Common myeloid progenitor, CD34-positive (primary cell): Measurements from ENCODE around the gene TBPL2.

Experiments
- CTCF ChIA-PET: fragments of 350-600 bp; sonication (Branson Sonifier 250); formaldehyde crosslinking; loops from one replicate; lab custom pipeline; 2021; ENCODE audit warnings: antibody characterized with exemption; lab: Charles Lee
- POLR2A ChIA-PET: fragments of 350-600 bp; sonication (Branson Sonifier 250); formaldehyde crosslinking; loops from one replicate; lab custom pipeline; 2021; ENCODE audit warnings: antibody characterized with exemption; lab: Charles Lee
- DNase-seq, 3 donors: peaks; one replicate each; pipeline versions ENCODE4 v3.0.0 to v3.0.0-alpha.2; 2013
- H3K27ac ChIP-seq, 2 experiments: 1 replicate in 1 of 2; 2 replicates in 1 of 2; pipeline ENCODE4 v1.7.0; 2013; ENCODE audit warnings: inconsistent platforms in 2 of 2, low read length in 2 of 2, mild to moderate bottlenecking in 2 of 2, low read depth in 1 of 2, moderate library complexity in 1 of 2; ENCODE audit not compliant: severe bottlenecking in 2 of 2, insufficient read depth in 1 of 2, poor library complexity in 1 of 2
- H3K27me3 ChIP-seq, 5 experiments: replicated peaks in 2 of 5; 1 replicate in 3 of 5; 2 replicates in 2 of 5; pipeline versions ENCODE4 v1.6.1 to v1.7.0; 2013; ENCODE audit warnings: low read length in 4 of 5, mild to moderate bottlenecking in 2 of 5, moderate library complexity in 2 of 5, inconsistent platforms in 1 of 5; ENCODE audit not compliant: insufficient read depth in 5 of 5, control insufficient read depth in 4 of 5
- H3K36me3 ChIP-seq, 4 experiments: 1 replicate in 2 of 4; 2 replicates in 2 of 4; pipeline versions ENCODE4 v1.6.1 to v1.7.0; 2013; ENCODE audit warnings: low read length in 3 of 4, control low read depth in 1 of 4, mild to moderate bottlenecking in 1 of 4; ENCODE audit not compliant: control insufficient read depth in 4 of 4, insufficient read depth in 4 of 4
- H3K4me1 ChIP-seq, 4 experiments: 1 replicate in 3 of 4; 2 replicates in 1 of 4; pipeline versions ENCODE4 v1.6.1 to v1.7.1; 2013; ENCODE audit warnings: low read length in 3 of 4, mild to moderate bottlenecking in 3 of 4, control low read depth in 1 of 4, inconsistent platforms in 1 of 4, moderate library complexity in 1 of 4; ENCODE audit not compliant: control insufficient read depth in 4 of 4, insufficient read depth in 4 of 4; ENCODE audit errors: control extremely low read depth in 1 of 4
- H3K4me3 ChIP-seq, 7 experiments: 1 replicate in 4 of 7; 2 replicates in 3 of 7; pipeline versions ENCODE4 v1.5.1 to v1.7.0; 2013; ENCODE audit warnings: mild to moderate bottlenecking in 7 of 7, low read length in 6 of 7, moderate library complexity in 6 of 7, inconsistent platforms in 2 of 7, low read depth in 2 of 7, control low read depth in 1 of 7; ENCODE audit not compliant: insufficient read depth in 4 of 7, control insufficient read depth in 1 of 7; ENCODE audit errors: extremely low read depth in 1 of 7
- H3K9me3 ChIP-seq, 5 experiments: 1 replicate in 4 of 5; 2 replicates in 1 of 5; pipeline versions ENCODE4 v1.6.1 to v1.7.1; 2013; ENCODE audit warnings: low read length in 4 of 5, mild to moderate bottlenecking in 2 of 5, inconsistent platforms in 1 of 5, low read depth in 1 of 5, moderate library complexity in 1 of 5; ENCODE audit not compliant: control insufficient read depth in 4 of 5, insufficient read depth in 2 of 5; ENCODE audit errors: control extremely low read depth in 1 of 5
- WGBS: methylation state at CpG from one replicate; pipeline ENCODE4 v1.1.5; 2013; ENCODE audit not compliant: insufficient coverage; 5-methylcytosine and 5-hydroxymethylcytosine counted together

TBPL2 gene

DNA sequence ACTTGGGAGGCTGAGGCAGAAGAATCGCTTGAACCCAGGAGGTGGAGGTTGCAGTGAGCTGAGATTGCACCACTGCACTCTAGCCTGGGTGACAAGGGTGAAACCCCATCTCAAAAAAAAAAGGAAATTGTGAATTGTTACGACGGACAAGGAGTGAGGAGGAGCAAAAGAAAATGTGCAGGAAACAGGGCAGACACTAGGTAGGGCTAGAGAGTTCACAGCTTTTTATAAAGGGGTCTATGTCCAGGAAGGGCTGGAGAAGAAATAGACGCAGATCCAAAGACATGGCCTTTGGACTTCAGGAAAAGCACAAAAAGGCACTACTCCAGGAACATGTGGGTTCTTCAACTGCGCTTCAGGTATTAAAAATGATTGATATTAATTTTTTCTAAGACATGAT is 63.2 kb downstream of the TBPL2 start:
- H3K27ac ChIP-seq, result no peak overlapping the region
- H3K4me1 ChIP-seq, result no peaks in the 10 kb centered on the region
- no peak overlapping the region for H3K4me3 ChIP-seq
- no peak for DNase-seq
- H3K9me3 ChIP-seq, result no peaks in the 10 kb centered on the region
- ChIA-PET CTCF (interaction anchor here (0.5 to 1.1 kb wide), 3 partner anchors 11 to 58 kb away, joined by 3 to 4 read pairs (median 3); no protein-coding TSS in a partner anchor), POLR2A (interaction anchor here (0.6 kb wide), 1 partner anchor 956 kb away, joined by 3 read pairs; no protein-coding TSS in a partner anchor)
- no peaks in the 10 kb centered on the region for H3K27me3 ChIP-seq
- H3K36me3 ChIP-seq, result peaks cover 11 to 75% (median 33%) of the 10 kb centered on the region in 4 experiments
- WGBS, result 90% methylated on average over 3 of the region's 5 CpGs

DNA sequence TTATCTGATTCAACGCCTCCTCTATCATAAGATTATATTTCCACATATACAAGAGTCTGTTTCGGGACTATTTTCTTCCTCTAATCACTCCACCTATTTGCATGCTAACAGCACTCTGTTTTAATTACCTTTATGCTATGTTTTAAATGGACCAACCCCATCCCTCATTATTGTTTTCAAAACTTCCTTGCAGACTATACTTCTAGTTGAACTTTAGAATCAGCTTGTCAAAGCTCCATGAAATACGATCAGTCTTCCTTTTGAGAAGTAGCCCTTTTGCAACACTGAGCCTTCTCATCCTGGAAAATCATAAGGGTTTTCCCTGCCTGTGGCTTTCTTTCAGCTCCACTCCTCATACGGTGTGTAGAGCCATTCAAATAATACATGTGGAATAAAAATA is 65.6 kb downstream of the TBPL2 start:
- 97% methylated on average over 3 of the region's 4 CpGs for WGBS
- H3K9me3 ChIP-seq, result no peaks in the 10 kb centered on the region
- no peaks in the 10 kb centered on the region for H3K27me3 ChIP-seq
- CTCF ChIA-PET, result interaction anchor here (0.7 to 2.5 kb wide), 6 partner anchors 13 to 162 kb away, joined by 3 to 6 read pairs (median 3); no protein-coding TSS in a partner anchor
- POLR2A ChIA-PET, result interaction anchor here (1.3 kb wide), 1 partner anchor 25 kb away, joined by 3 read pairs; no protein-coding TSS in a partner anchor
- H3K4me1 ChIP-seq, result no peaks in the 10 kb centered on the region
- no peak overlapping the region for H3K4me3 ChIP-seq
- peaks cover 9 to 58% (median 25%) of the 10 kb centered on the region in 4 experiments for H3K36me3 ChIP-seq
- DNase-seq, result no peak
- H3K27ac ChIP-seq, result no peak overlapping the region

DNA sequence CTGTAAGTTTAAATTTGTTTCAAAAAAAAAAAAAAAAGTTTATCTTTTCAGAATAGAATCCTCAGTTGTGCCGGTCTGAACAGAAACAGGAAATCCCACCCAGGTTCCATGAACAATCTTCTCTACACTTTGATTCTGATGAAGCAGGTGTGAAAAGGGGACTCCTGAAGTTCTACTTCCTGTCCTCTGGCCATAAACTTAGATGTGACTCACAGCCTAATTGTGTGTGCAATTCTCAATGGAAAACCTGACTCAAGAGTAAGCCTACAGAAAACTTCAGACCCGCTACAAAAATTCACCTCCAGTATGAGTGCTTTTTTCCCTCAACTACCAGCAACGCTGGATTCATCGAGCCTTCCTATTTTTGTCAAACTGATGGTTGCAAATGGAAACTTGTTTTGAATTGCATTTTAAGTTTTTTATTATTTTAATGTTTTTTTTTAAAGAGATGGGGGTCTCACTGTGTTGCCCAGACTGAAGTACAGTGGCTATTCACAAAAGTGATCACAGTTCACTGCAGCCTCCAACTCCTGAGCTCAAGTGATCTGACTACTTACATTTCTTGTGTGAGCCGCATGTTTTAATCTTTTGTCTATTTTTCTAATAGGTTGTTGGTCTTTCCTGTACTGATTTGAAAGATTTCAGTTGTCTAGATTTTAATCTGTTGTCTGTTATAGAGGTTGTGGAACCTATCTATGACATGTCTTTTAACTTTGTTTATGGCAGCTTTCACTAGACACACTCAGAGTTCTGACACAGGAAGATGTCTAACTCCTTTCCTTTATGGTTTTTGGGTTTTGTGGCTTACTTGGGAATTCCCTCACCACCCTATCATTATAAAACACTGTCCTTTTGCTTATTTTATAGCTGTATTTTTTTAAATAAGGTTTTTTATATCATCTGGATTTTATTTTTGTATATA is 66.4 kb downstream of the TBPL2 start:
- DNase-seq, result peak in 2 of 3 donors; percentile 36 to 39
- no peak overlapping the region for H3K27ac ChIP-seq
- 94% methylated on average over 2 of the region's 5 CpGs for WGBS

GRCh38 chr14:55372825-55373224 is 67.6 kb downstream of the TBPL2 start:
- POLR2A ChIA-PET, result no interaction called here

More for the DNA sequence above, 66.4 kb downstream of the TBPL2 start:
- POLR2A ChIA-PET, result interaction anchor here (0.7 to 1.3 kb wide), 2 partner anchors 8 to 26 kb away, joined by 3 read pairs; no protein-coding TSS in a partner anchor
- CTCF ChIA-PET, result interaction anchor here (0.7 to 2.5 kb wide), 6 partner anchors 14 to 161 kb away, joined by 3 to 9 read pairs (median 3); no protein-coding TSS in a partner anchor
- H3K4me3 ChIP-seq, result no peak overlapping the region
- peaks cover 14 to 59% (median 27%) of the 10 kb centered on the region in 4 experiments for H3K36me3 ChIP-seq
- no peaks in the 10 kb centered on the region for H3K4me1 ChIP-seq
- no peaks in the 10 kb centered on the region for H3K9me3 ChIP-seq
- H3K27me3 ChIP-seq, result no peaks in the 10 kb centered on the region

DNA sequence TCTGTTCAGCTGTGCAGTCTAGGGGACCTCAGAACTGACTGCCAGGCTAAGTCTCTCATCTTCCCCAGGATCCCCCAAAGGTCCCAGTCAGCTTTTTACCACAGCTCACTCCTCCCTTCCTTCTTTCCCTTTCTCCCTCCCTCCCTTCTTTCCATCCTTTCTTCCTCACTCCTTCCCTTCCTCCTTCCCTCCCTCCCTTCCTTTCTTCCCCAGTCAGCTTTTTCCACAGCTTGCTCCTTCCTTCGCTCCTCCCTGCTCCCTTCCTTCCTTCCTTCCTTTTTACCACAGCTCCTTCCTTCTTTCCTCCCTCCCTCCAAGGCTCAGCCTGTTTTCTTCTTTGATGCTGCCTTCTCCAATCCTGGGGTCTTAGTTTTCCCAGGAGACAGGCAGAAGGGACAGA is 68.0 kb downstream of the TBPL2 start:
- POLR2A ChIA-PET, result interaction anchor here (1.2 kb wide), 1 partner anchor 11 kb away, joined by 3 read pairs; no protein-coding TSS in a partner anchor
- WGBS, result 100% methylated on average over 1 of the region's 1 CpG
- Histone ChIP-seq H3K27ac (no peak overlapping the region), H3K4me1 (no peaks in the 10 kb centered on the region), H3K9me3 (no peaks in the 10 kb centered on the region), H3K4me3 (no peak overlapping the region), H3K27me3 (no peaks in the 10 kb centered on the region), H3K36me3 (peaks cover 12 to 54% (median 26%) of the 10 kb centered on the region in 4 experiments)
- CTCF ChIA-PET, result interaction anchor here (0.5 to 2.3 kb wide), 5 partner anchors 11 to 122 kb away, joined by 3 to 9 read pairs (median 4); no protein-coding TSS in a partner anchor
- DNase-seq, result no peak

More at GRCh38 chr14:55372825-55373224, 67.6 kb downstream of the TBPL2 start:
- DNase-seq, result no peak
- no peaks in the 10 kb centered on the region for H3K4me1 ChIP-seq
- 100% methylated on average over 6 of the region's 7 CpGs for WGBS
- peaks cover 15 to 55% (median 27%) of the 10 kb centered on the region in 4 experiments for H3K36me3 ChIP-seq
- H3K27ac ChIP-seq, result no peak overlapping the region
- no peaks in the 10 kb centered on the region for H3K27me3 ChIP-seq
- CTCF ChIA-PET, result interaction anchor here (0.5 to 2.3 kb wide), 3 partner anchors 18 to 66 kb away, joined by 3 to 9 read pairs (median 4); no protein-coding TSS in a partner anchor
- no peak overlapping the region for H3K4me3 ChIP-seq
- H3K9me3 ChIP-seq, result no peaks in the 10 kb centered on the region

GRCh38 chr14:55370883-55371455 is 69.4 kb downstream of the TBPL2 start:
- H3K27me3 ChIP-seq, result no peaks in the 10 kb centered on the region
- H3K36me3 ChIP-seq, result peaks cover 2 to 50% (median 21%) of the 10 kb centered on the region in 4 experiments
- no peak overlapping the region for H3K4me3 ChIP-seq
- WGBS, result 88% methylated on average over 8 of the region's 11 CpGs
- CTCF ChIA-PET, result interaction anchor here (1.0 kb wide), 1 partner anchor 12 kb away, joined by 3 read pairs; no protein-coding TSS in a partner anchor
- H3K27ac ChIP-seq, result no peak overlapping the region
- POLR2A ChIA-PET, result no interaction called here
- peak in 1 of 3 donors; percentile 45 for DNase-seq
- no peaks in the 10 kb centered on the region for H3K4me1 ChIP-seq
- H3K9me3 ChIP-seq, result no peaks in the 10 kb centered on the region
